ENCODE measurements around the gene PPP1R13B.

Gene PPP1R13B

DNA sequence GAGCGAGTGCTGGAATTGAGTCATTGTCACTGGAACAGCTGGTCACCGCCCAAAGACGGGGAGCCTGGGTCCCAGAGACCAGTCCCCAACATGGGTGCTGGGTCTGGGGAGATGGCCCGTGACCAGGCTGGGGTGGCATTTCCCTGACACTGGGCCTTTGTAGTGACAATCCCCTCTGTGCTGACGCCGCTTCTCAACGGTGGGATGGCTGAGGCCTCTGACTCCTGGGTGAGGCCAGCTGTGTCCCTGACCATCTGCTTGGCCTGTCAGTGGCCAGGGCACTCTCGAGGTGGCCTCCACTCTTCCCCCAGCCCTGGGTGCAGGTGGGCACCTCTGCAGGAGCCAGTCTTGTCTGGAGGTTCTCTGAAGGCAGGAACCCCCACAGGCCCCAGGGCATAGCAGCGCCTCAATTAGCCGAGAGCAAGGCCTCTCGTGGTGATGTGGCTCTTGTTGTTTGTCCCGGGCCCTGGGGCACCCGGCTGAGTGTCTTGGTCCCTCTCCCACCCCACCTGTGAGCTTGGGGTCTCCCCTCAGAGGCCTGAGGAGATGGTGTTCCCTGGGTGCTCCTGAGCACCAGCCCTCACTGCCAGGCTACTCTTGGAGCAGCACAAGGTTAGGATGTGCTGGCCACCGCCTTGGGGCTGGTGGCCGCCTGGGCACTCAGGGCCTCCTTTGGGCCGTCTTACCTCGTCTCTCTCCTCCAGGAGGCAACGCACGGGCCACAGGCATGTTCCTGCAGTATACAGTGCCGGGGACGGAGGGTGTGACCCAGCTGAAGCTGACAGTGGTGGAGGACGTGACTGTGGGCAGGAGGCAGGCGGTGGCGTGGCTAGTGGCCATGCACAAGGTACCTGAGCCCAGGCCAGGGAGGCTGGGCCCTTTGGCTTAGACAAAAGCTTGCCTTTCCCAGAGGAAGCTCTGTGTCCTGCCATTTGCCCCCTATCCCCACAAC lies 115.2 kb downstream of the PPP1R13B start:
- no peak for DNase-seq (ENCODE audit: low read depth)

DNA sequence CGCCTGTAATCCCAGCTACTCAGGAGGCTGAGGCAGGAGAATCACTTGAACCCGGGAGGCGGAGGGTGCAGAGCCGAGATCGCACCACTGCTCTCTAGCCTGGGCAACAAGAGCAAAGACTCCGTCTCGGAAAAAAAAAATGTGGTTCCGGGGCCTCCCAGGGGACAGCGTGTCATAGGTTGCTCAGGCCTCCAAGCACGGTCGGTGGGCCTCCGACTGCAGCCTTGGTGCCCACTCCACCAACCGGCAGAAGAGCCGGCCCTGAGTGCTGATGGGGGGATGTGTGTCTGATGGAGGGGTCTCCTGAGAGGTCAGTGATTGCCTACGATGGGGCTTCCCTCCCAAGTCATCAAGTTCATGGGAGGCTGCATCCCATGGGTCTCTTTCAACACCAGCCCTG lies 115.9 kb downstream of the PPP1R13B start:
- no peak for DNase-seq (ENCODE audit: low read depth)

DNA sequence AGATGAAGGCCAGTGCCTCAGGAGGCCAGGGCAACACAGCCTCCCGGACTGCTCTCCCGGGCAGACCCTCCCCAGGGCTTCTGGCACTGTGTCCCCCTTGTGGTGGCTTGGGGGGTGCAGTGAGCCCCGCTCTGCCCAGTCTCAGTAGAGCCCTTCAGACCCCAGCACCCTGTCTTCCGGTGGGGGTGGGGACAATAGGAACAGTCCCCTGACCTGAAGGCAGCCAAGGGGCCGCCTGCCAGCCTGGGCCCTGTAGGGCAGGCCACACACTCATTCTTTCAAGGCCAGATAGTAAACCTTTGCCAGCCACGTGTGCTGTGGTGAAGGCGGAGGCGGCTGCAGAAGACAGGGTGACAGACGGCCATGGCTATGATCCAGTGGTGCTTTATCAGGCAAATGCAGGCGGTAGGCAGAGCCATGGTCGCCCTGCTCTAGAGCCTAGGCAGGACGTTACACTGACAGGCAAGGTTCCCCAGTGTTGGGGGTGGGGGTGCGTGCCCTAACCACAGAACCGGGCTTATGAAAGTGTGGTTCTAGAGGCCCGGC lies 116.8 kb downstream of the PPP1R13B start:
- no peak for DNase-seq (ENCODE audit: low read depth)

DNA sequence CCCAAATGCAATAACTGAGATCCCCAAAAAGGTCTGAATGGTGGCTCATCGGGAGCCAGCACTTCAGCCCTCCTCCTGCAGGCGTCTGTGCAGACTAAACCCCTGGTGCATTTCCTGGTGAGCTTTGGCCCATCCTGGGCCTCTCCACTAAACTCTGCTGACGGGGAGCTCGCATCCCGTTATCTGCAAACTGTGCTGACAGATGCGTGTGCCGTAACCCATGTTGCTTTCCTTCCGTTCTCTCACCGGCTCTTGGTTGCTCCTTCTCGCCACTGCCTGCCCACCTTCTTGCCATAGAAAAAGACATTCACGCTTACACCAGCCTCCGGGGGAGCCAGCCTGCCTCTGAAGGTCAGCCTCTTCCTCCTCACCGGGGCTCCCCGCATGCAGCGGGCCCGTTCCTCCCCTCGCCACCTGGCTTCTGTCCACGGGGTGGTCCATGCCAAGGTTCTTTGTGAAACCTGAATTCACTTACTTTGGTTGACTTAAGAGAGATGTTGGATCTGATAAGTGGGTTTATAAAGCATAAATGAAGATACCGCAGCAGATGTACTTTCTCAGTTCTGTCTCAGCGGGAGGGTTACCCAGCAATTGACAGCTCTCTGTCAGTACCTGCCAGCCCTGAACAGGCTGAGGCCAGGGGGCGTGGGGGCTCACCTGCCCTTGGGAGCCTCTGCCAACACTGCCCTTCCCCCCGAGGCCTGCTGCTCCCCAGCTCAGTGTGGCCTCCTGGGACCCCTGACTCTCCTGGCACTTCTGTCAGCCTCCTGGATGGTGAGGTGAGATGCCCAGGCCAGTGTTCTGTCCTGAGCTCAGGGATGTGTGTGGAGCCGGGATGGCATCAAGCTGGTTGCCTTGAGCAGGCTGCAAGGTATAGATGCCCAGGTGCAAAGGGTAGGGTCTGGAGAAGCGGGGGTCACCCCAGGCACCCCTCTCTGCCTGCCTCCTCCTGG lies 117.6 kb downstream of the PPP1R13B start:
- no peak for DNase-seq (ENCODE audit: low read depth)

DNA sequence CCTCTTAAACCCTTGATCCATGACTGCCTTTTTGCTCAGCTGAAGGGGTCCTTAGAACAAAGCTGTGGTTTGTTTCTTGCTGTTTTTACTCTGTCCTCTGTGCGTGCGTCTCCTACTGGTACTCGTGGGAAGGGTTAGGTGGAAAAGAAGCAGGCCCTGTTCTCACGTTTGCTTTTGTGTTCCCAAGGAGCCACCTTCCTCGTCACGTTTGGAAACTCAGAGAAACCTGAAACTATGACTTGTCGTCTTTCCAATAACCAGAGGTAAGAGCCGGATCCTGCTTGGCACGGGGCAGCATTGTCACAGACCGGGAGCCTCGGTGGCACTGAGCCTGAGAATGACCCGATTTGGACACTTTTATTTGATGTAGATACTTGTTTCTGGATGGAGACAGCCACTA lies 118.7 kb downstream of the PPP1R13B start:
- no peak for DNase-seq (ENCODE audit: low read depth)

DNA sequence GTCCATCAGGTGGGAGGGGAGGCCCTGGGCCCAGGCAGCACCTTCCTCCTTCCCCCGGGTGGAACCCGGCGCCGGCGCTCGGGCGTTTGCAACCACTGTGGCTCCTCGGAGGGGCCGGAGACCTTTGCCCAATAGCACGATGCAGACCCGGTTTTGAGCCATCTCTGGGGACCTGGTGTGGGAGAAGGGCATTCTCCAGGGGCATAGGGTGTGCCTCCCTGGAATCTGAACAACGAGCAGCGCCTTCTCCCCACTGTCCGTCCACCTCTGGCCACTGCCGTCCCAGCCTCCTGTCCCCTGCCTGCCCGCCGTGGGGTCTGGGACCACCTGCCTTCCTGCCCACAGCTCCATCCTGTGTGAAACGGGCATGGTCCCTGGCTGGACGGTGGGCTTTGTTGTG lies 119.2 kb downstream of the PPP1R13B start:
- DNase-seq (ENCODE audit: low read depth): no peak

DNA sequence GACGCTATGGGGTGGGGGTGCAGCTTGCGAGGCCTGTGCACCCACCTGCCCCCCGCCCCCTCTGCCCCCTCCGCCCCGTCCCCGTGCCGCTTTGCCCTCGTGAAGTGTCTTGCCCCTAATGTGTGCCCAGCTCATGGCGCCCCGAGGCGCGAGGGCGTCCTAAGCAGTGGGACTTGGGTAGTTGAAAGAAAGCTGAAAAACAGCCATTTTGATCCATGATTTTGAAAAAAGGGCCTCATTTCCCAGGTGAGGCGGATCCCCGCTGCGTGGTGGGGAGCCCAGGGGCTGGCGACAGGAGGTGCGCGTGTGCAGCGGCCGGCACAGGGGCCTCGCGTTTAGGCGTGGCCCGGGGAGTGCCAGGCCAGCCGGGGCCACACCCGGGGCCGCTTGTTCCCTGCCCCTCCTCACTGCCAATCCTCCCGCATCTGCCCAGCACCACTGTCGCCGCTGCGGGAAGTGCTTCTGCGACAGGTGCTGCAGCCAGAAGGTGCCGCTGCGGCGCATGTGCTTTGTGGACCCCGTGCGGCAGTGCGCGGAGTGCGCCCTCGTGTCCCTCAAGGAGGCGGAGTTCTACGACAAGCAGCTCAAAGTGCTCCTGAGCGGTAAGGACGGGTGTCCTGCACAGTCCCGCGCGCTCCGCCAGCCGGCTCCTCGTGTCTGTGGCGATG lies 119.9 kb downstream of the PPP1R13B start:
- no peak for DNase-seq (ENCODE audit: low read depth)

DNA sequence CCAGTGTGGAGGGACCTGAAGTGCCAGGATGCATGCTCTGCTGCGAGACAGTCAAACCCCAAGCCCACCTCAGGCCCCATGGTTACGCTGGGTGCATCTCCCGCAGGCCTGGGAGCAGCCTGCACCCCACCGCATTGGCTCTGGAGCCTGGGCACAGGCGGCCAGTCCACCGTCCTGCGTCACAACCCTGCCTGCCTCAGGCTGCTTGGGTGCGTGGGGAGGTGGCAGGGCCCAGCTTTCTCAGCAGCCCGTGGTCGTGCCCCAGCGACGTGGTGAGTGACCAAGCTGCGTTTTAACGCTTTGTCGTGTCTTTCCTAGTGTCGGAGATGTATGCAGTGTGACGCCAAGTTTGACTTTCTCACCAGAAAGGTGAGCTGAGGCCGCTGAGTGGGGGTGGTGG lies 120.9 kb downstream of the PPP1R13B start:
- no peak for DNase-seq (ENCODE audit: low read depth)

DNA sequence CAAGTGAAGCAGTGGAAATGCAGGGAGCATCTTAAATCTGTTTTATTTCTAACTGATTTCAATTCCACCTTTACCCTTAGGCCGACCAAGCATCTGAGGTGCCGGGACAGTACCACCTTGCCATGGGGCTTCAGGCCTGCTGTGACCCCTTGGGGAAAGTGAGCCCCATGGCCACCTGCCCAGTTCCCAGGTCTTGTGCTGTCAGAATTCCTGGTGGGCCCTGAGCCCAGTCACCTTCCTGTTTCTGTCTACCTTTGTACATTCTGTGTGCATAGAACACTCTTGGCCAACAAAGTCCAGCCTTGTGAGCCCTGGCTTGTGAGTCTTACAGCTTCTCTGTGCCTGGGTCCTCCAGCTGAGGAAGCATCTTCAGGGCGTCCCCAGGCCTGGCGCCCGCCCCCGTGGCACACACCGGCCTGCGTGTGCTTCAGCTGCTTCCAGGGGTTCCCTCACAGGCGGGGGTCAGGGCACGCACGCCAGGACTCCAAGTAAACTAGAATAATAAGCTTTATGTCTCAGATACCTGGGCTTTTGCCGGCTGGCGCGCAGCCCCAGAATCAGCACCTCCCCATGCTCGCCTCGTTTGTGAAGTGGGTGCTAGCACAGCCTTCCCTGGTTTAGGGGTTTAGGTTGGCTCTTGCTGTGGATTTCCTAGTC lies 121.5 kb downstream of the PPP1R13B start:
- DNase-seq (ENCODE audit: low read depth): no peak

DNA sequence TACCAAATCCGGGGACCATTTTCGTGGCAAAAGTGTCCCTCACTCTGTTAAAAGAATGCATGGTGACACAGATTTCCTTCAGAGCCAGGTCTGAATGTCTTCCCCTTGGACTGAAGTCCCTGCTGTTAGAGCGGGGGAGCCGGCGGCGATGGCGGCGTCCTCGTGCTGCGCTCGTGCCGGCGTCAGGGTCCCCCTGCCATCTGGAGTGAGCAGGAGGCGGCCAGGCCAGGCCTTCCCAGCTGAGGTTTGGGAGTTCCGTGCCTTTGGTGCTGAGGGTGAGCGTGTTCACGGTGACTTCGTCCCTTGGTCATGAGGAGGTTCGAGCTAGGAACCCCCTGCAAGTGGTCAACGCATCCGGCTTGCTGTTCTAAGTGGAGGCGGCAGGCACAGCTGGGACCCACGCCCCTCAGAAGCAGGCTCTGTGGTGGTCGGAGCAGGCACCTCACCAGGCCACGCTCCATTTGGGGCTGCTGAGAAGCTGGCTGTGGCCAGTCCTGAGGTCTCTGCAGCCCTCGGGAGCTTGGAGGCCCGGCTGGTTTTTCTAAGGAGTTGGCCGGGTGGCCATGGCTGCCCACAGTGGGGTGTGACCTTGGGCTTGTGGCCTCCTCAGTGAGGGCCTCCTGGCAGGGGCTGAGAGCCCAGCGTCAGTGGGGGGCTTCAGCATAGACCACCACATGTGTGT lies 122.2 kb downstream of the PPP1R13B start:
- DNase-seq (ENCODE audit: low read depth): no peak

DNA sequence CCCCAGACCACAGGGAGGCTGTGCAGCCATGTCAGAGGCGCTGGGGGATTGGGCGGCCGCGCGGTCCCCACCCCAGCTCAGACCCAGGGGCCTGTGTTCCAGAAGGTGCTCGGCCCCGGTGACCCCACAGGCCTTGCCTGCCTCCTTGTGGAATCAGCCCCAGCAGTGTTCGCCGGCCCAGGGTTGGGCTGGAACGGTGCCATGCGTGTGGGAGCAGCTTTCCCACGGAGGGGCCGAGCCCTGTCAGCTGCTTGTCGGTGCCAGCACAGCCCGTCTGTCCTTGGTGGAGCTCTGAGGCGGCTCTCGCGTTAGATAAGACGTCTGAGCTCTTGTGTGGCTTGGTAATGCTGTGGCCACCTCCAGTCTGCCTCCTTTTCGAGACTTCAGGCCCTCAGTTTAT lies 123.3 kb downstream of the PPP1R13B start:
- no peak for DNase-seq (ENCODE audit: low read depth)

DNA sequence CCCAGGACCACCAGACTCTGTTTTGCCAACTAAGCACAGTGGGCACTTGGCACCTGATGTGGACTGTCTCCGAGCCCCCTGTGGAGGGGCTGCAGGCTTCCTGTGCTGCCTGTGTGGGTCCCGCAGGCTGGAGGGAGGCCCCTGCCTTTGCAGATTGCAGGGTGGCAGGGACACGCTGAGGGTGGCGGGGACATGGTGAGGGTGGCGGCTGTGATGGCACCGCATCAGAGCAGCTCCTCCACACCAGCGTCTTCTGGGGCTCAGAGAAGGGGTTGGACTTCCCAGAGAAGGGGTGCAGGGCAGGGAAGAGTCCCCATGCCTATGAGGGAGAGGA lies 123.7 kb downstream of the PPP1R13B start:
- no peak for DNase-seq (ENCODE audit: low read depth)

DNA sequence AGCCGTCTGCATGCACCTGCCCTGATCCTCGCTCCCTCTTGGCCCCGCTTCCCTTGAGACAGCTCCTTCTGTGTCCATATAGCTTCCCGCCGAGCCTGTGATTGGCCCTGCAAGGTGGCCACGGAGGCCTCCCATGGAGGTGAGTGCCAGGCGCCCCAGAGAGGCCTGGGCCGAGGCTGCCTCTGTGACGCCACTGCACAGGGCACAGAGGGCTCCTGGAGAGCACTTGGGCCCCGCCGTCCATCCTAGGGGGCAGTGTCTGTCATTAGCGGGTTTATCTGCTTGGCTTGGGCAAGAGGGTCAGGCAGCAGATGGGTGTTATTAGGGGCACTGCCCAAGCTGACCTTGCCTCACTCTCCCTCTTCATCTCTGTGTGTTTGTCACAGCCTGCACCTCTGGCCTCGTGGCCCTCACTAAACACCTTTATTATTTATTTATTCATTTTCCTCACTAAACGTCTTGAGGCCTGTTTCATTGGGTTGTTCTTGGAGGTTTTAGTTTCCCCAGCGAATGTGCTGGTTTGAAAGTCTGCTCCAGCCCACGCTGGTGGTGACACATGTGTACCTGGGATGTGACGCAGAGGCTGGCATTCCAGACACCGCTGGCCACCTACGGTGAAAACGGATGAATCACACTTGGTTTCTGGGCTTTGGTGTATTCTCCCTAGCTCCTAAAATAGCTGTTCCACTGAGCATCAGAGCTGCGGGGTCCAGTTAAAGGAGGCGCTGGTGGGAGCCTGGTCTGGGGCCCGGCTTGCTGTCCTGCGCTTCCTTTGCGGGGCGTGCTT lies 125.8 kb downstream of the PPP1R13B start:
- no peak for DNase-seq (ENCODE audit: low read depth)

DNA sequence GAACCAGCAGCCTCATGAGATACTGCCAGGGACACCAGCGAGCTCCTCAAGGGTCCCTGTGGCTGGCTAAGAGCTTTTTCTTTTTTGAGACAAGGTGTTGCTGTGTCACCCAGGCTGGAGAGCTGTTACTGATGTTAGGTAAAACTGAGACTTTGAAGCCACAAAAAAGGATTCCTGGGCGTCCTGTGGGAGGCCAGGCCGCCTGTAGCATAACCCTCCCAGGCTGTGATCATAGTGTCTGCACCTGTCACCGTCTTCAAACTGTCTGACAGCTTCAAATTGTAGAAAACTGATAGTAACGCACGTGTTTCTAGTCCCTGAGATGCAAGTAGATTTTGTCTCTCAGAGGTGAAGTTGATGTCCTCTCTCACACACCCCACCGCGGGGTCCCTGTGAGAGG lies 127.6 kb downstream of the PPP1R13B start:
- no peak for DNase-seq (ENCODE audit: low read depth)

DNA sequence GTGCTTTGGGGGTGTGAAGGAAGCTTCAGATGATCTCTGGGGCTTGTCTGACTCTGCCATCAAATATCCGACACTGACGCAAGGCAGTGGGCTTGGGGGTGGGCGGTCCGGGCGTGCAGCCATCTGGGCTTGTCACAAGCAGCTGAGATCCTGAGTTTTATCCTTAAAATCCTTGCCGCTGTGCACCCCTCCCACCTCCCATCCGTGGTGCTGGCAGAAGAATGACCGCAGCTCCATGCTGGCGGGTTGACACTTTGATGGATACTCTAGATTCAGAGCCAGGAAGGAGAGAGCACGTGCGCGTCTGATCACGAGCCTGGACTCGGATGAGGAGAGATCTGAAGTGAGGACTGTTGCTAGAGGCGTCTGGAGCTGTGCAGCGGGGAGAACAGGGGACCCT lies 128.8 kb downstream of the PPP1R13B start:
- DNase-seq (ENCODE audit: low read depth): no peak

DNA sequence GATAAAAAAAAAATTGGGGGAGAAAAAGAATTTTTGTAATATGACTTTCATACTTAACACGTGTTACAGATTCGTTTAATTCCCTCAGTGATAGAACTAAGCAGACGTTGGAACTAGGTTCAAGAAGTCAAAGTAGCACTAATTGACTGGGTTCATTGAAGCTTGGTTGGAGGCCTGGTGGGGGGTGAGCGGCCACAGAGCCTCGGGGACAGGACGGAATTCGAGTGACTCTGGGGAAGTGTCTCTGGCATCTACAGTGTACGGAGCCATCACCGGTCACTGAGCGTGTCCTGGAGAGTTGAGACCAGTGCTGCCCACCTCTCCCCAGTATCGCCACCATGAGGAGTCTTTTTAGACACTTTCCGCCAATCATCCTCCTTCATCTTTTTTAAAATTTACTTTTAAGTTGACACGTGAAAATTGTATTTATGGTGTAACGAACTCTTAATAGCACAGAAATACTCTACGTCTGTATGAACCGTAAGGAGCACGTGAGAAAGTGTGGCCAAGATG lies 130.4 kb downstream of the PPP1R13B start:
- DNase-seq (ENCODE audit: low read depth): no peak

DNA sequence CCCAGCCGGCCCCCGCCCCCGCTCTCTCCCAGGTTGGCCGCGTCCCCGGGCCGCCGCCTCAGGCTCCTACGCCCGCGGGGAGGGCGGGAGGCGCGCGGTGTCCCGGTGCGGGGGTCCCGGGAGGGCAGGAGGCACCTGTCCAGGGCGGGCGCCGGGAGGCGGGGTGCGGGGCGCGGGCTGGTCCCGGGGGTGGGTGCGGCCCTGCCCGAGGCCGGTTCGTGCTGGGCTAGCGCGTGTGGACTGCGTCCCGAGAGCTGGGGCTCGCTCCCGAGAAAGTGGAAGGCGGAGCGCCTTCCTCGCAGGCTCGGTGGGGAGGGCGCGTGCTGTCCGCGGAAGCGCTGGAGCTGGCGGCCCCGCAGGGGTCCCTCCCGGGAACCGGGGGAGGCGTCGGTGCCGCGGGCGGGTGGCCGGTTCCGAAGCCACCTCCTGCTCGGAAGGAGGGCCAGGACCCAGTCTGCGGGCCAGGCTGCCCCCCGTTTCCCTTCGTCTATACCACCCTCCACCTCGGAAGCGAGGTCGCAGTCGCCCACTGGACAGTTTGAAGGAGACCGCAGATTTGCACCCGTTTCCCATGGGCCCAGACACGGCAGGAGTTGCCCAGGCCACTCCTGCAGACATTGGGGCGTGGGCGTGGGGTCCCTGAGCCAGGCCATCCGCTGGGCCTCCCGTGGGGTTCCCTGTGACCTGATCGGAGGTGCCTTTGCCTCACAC lies 131.1 kb downstream of the PPP1R13B start:
- no peak for DNase-seq (ENCODE audit: low read depth)

DNA sequence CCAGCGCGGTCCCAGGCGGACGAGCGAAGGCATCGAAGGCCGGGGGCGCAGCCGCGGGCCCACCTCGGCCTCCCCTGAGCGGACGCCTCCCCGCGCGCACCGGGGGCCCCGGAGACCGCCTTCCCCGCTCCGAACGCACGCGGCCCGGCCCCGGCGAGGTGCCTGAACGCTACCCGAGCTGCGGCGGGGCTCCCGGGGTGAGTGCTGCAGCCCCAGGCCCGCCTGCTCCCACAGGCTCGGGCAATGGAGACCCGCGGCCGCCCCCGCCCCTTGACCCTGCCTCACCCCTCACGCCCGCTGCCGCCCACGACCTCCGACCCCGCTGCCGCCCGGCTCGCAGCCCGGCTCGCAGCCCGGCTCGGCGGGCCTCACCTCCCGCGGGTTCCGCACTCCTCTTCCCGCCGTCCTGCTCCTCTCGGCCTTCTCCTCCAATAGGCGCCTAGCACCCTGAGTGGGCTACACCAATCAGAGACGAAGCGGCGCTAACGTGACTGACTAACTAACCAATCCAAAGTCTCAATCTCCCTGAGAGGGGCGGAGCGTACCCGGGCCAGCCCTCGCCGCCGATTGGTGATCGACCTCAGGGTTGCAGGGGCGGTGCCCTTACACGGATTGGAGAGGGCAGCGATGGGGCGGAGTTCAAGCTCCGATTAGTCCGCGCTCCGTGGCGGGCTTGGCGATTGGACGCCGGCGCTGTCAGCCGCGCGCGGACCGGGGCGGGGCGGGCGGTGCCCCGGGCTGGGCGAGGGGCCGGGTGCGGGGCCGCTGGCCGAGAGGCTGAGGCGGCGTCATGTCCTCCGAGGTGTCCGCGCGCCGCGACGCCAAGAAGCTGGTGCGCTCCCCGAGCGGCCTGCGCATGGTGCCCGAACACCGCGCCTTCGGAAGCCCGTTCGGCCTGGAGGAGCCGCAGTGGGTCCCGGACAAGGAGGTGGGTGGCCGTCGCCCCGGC lies 132.0 kb downstream of the PPP1R13B start, which contains the start of the genes XRCC3 and ZFYVE21:
TSS of gene XRCC3 (minus strand) at position 400 of the 949 bp plus-strand sequence. CDS start 4,364 bp downstream, outside the sequence.
TSS of gene ZFYVE21 (plus strand) at position 759 of the 949 bp plus-strand sequence. CDS start at position 791, 32 bp downstream.
- DNase-seq (ENCODE audit: low read depth): peak; percentile 99

Data from activated T-cell treated with anti-CD3 and anti-CD28 coated beads for 1 hour (primary cell).